ENCODE measurements around the gene CUX1.
"Not testable (repeated sequence)": the region's sequence is repeated elsewhere in the genome, so short reads cannot be mapped to it uniquely, and the experiment has no call there.

The CUX1 gene

DNA sequence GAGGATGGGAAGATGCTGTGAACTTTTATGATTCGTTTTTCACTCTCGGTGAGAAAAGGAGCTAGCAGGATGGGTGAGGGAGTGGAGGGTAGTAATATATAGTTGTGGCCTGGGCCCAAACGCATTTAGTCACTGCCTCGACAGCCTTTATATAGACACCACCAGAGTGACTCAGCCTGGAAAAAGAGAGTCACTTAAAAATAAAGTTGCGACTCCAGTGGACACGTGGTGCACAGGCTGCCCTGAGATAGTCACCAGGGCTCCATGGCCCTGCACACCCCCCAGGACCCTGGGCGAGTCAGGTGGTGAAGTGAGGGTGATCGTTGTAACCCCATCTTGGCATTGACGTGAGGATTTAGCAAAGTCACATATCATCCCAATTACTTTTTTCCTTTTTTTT, 106.7 kb downstream of the CUX1 start:
- no peak for DNase-seq (ENCODE audit: low read depth, low spot score)
- ChIA-PET CTCF (no interaction called here), POLR2A (interaction anchor here (0.6 kb wide), 3 partner anchors 42 to 62 kb away, joined by 3 read pairs; no protein-coding TSS in a partner anchor)
- no peak overlapping the region for H3K4me3 ChIP-seq (ENCODE audit: low read depth, low read length)
- TF ChIP-seq, protein P1, sequence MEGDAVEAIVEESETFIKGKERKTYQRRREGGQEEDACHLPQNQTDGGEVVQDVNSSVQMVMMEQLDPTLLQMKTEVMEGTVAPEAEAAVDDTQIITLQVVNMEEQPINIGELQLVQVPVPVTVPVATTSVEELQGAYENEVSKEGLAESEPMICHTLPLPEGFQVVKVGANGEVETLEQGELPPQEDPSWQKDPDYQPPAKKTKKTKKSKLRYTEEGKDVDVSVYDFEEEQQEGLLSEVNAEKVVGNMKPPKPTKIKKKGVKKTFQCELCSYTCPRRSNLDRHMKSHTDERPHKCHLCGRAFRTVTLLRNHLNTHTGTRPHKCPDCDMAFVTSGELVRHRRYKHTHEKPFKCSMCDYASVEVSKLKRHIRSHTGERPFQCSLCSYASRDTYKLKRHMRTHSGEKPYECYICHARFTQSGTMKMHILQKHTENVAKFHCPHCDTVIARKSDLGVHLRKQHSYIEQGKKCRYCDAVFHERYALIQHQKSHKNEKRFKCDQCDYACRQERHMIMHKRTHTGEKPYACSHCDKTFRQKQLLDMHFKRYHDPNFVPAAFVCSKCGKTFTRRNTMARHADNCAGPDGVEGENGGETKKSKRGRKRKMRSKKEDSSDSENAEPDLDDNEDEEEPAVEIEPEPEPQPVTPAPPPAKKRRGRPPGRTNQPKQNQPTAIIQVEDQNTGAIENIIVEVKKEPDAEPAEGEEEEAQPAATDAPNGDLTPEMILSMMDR (IDR thresholded peaks at IDR 0.05; ENCODE audit: insufficient read depth, low read length, missing control alignments), result no peak

DNA sequence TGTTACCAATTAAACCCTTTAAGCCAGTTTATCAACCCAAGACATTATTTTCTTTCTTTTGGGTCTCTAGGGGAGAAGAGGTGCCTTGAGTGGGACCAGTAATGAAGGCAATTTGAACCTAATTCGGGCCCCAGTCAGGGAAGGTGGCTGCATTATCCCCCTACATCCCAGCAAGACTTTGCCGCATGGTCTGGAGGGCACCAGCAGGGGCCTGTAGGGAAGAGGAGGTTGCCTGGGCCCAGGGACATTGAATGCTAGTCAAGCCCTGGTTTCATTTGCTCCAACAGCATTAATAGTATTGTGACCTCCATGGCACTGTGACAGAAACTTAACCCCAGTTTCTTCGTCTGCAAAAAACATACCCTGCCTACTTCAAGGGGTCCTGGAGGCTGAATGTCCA, 108.8 kb downstream of the CUX1 start:
- DNase-seq (ENCODE audit: low read depth, low spot score), result no peak
- TF ChIP-seq, protein P1 (IDR thresholded peaks at IDR 0.05; ENCODE audit: insufficient read depth, low read length, missing control alignments), result no peak
- no peak overlapping the region for H3K4me3 ChIP-seq (ENCODE audit: low read depth, low read length)
- ChIA-PET POLR2A (no interaction called here), CTCF (interaction anchor here (1.1 kb wide), 1 partner anchor 11 kb away, joined by 3 read pairs; no protein-coding TSS in a partner anchor)

DNA sequence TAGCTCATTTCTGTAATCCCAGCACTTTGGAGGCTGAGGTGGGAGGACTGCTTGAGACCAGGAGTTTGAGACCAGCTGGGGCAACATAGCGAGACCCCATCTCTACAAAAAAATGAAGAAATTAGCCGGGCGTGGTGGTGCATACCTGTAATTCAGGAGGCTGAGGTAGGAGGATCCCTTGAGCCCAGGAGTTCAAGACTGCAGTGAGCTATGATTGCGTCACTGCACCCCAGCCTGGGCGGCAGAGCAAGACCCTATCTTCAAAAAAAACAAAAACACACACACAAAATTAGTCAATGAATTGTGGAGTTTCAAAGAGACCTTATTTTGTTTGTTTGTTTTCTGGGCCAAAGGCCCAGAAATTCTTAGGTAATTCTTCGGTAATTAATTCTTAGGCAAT, 110.0 kb downstream of the CUX1 start:
- TF ChIP-seq, protein P1 (IDR thresholded peaks at IDR 0.05; ENCODE audit: insufficient read depth, low read length, missing control alignments), result no peak
- H3K4me3 ChIP-seq (ENCODE audit: low read depth, low read length), result no peak overlapping the region
- DNase-seq (ENCODE audit: low read depth, low spot score), result no peak
- ChIA-PET CTCF (no interaction called here), POLR2A (no interaction called here)

DNA sequence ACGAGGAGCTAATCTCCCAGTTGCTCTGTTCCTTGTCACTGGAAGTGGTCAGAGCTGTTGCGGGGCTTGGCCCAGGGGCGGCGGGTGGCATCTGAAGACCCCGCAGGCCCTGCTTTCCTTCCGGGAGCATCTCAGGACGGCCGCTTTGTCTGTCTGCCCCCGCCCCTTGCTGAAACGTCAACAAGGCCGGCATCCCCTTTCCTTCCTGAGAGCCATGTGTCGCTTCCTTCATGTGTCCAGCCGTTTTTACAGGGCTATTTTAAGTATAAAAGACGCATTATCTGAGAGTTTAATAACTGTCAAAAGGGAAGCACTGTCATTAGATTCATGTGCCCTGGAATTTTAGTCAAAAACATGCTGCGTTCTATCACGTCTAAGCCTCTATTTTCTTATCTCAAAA, 110.4 kb downstream of the CUX1 start:
- ChIA-PET POLR2A (no interaction called here), CTCF (no interaction called here)
- DNase-seq (ENCODE audit: low read depth, low spot score), result no peak
- TF ChIP-seq, protein P1 (IDR thresholded peaks at IDR 0.05; ENCODE audit: insufficient read depth, low read length, missing control alignments), result no peak
- no peak overlapping the region for H3K4me3 ChIP-seq (ENCODE audit: low read depth, low read length)

DNA sequence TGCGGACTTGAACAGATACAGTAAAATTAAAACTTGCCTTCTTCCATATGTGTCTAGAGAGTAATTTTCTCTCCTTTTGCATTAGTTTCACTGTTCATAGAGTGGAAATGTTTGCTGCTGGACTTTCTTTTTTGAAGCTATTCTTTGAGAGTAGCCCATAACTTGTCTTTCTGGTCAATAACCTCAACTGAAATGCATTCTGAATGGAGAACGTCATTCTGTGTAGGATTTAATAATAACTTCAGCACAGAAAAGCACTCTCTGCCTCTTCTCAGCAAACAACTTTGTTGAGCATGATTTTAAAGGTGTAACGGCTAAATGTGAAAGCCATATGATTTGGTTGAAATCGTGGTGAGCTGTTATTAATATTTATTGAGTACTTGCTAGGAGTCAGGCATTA, 111.8 kb downstream of the CUX1 start:
- ChIA-PET POLR2A (no interaction called here), CTCF (no interaction called here)
- TF ChIP-seq, protein P1 (IDR thresholded peaks at IDR 0.05; ENCODE audit: insufficient read depth, low read length, missing control alignments), result no peak
- DNase-seq (ENCODE audit: low read depth, low spot score), result no peak
- H3K4me3 ChIP-seq (ENCODE audit: low read depth, low read length), result no peak overlapping the region

DNA sequence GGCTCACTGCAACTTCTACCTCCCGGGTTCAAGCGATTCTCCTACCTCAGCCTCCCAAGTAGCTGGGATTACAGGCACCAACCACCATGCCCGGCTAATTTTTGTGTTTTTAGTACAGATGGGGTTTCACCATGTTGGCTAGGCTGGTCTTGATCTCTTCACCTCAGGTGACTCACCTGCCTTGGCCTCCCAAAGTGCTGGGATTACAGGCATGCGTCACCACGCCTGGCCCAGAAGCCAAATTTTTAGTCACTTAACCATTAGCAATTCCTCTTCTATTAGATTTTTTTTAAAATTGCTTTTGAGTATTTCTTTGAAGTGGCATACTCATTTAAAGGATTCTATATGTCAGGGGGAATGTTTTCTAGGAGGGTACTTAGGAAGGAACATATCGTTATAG, 112.5 kb downstream of the CUX1 start:
- CTCF ChIA-PET; H3K4me3 ChIP-seq (ENCODE audit: low read depth, low read length); POLR2A ChIA-PET; DNase-seq (ENCODE audit: low read depth, low spot score): not testable (repeated sequence)

DNA sequence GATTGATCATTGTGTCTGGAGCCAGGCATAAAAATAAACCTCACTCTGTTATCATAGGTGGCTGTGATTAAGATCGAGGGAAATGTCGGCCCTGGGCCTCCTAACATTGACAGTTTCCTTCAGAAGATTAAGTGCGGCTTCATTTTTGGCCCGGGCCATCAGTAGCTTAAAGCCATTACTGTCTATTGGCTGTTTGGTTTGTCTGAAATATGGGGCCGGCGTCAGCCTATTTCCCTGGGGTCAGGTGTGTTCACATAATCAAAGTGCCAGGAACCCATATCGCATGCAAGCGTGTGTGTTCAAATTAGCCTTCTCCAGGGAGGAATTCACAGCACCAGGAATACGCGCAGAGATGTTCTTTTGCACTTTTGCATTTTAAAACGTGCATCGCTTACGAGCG, 114.7 kb downstream of the CUX1 start:
- no peak for DNase-seq (ENCODE audit: low read depth, low spot score)
- TF ChIP-seq, protein P1 (IDR thresholded peaks at IDR 0.05; ENCODE audit: insufficient read depth, low read length, missing control alignments), result no peak
- ChIA-PET POLR2A (no interaction called here), CTCF (no interaction called here)
- H3K4me3 ChIP-seq (ENCODE audit: low read depth, low read length), result no peak overlapping the region
